ENCODE results near the gene DNAI1. TPM values are rescaled to one million over a fixed set of nuclear protein-coding genes. Genes with fewer than 3 reads are reported as not detected.

The DNAI1 gene
- polyA plus RNA-seq, 3 donors, result 1.4 to 4.0 (median 2.1) TPM

DNA sequence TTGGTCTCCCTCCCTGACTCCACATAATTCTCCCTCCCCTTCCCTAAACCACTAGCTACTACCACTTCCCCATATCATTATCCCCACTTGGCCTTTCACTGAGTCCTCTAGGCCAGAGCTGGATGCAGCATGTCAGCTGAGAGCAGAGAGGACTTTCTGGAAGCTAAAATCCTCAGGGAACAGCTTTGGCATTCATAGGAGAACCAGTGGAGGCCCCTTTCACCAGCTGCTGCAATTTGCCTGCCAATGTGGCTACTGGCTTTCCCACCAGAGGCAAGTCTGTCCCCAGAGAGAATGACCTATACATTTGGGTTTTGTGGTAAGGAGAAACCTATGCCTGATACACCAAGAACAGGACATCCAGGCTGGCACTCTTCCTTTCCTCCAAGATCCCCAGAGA lies 14.6 kb upstream of the DNAI1 start:
- DNase-seq (ENCODE audit: extremely low read depth in 1 of 11, low read depth in 9 of 11, low spot score in 4 of 11), result no peak

DNA sequence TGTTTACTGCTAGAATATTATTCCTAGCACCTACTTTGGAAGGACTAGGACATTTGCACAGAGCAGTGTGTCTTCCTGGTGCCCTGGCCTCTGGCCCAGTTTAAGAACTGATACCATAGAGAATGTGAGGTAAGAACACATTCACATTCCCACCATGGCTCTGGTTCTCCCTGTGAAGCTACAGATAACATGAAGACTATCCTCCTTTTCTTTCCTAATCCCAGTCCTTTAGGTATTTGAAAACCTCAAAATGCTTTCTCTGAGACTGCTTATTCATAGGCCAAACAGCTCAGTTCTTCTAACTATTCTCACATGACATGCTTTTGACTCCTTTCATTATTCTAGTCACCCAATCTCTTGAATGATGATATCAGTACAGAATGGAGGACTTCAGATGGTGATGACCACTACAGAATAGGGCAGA lies 12.1 kb upstream of the DNAI1 start:
- no peak for DNase-seq (ENCODE audit: extremely low read depth in 1 of 11, low read depth in 9 of 11, low spot score in 4 of 11)

DNA sequence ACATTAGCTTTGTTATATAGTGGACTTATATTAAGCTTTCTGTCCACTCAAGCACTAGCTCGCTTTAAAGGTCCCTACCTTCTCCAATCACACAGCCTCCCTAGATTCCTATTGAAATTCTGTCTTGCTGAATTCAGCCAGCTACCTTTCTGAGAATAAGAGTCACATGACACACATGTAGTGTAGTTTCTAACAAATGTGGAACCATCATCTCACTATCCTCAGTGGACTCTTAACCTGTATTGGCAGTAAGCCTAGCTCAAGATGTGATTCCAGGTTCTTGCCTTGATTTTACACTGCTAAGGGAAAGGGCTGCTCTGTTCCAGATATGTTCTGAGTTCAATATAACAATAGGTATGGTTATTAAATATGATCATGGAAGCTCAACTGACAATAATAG lies 11.7 kb upstream of the DNAI1 start:
- no peak for DNase-seq (ENCODE audit: extremely low read depth in 1 of 11, low read depth in 9 of 11, low spot score in 4 of 11)

DNA sequence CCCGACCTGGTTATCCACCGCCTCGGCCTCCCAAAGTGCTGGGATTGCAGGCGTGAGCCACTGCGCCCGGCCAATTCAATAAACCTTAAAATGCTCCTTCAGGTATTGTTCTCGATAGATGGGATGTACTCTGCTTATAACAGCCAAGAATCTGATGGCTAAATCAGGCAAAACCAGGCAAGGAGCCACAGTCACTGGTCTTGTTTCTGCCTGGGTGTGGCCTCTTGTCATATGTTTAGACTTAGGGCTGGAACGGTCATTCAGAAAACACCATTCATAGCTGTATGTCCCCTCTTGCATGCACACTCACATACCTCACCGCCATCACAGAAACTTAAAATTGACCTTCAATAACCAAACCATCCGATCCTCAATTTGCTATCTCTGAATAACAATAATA lies 8.0 kb upstream of the DNAI1 start:
- DNase-seq (ENCODE audit: extremely low read depth in 1 of 11, low read depth in 9 of 11, low spot score in 4 of 11), result no peak

DNA sequence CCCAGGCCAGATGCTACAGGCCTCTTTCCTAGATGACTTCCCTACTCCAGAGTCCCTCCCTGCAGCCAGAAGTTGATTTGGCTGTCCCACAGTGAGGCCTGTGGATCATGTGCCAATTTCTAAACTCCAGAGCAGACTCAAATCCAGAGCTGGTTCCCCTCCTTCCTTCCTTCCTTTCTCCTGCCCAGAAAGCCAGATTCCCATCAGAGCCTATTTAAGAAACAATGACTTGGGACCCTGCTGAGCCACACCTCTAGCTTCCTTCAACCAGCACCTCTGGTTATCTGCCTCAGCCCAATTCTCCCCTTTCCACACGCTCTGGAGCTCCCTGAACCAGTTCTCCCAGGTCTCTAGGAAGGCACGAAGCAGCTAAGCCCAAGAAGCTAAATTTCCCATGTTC lies 7.5 kb upstream of the DNAI1 start:
- no peak for DNase-seq (ENCODE audit: extremely low read depth in 1 of 11, low read depth in 9 of 11, low spot score in 4 of 11)

DNA sequence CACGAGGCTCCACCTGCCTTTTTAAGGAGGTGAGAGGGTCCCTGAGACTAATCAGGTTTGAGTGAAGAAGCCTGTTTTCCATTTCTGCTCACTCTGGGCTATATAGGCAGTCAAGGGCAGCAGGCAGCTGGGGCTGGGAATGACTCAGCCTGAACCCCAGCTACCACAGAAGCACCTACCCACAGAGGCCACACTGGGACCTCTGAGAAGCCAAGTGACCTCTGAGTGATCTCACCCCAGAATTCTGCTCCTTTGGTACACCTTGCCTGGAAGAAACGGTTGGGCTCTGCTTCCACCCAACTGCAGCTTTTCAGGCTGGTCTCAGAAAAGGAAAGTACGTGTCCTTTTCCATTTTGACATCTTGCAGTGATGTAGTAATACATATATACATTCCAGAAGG lies 7.1 kb upstream of the DNAI1 start:
- no peak for DNase-seq (ENCODE audit: extremely low read depth in 1 of 11, low read depth in 9 of 11, low spot score in 4 of 11)

DNA sequence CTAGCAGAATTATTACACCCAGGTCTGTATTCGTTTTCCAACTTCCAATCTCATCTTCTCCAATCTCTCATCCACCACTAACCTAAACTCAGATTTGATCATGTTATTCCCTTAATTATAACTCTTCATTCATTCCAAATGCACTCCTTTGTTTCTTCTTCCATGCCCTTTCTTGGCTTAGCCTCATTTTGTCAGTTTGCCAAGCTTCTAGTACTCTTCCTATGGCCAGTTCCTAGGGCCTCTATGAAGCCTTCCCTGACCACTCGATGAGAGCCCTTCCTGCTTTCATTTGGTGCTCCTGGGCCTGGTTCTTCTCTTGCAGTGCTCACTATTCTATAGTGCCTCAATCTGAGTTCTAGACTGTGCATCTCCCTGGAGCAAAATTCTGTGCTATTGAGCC lies 6.0 kb upstream of the DNAI1 start:
- DNase-seq (ENCODE audit: extremely low read depth in 1 of 11, low read depth in 9 of 11, low spot score in 4 of 11), result no peak

DNA sequence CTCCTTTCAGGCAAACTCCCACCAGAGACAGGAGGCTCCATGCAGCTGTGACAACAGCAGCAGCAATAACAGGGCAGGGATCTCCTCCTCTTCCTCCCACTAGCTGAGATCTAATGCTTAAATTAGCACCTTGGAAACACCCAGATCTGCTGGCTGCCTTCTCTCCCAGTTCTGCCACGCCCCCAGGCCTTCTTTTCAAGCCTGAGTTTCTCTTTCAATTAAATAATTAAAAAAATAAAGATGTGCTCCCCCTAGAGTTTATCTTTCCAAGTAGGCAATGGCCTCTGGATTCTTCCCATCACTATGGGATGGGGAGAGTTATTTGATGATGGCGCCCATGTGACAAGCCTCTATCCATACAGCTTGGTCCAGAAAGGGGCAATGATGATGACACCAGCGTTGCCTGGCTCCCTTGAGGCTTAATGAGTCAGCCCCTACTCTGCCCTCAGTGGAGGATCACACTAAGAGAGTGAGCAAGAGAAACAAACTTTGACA lies 4.0 kb upstream of the DNAI1 start:
- no peak for DNase-seq (ENCODE audit: extremely low read depth in 1 of 11, low read depth in 9 of 11, low spot score in 4 of 11)

DNA sequence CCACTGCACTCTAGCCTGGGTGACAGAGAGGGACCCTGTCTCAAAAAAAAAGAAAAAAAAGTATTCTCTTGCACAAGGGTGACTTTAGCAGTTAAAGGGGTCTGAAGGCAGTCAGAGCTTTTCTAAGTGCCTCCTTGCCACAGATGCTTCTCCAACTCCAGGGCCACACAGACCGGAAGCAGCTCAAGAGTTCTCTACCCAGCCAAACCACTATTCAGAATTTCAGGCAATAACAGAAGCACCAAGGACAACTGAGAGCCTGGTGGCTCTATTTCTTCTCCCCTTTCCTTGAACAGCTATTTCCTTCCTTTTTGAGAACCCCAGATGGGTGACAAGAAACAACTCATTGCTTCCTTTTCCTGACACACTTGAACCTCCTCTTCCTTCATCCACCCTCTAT lies 2.5 kb upstream of the DNAI1 start:
- DNase-seq (ENCODE audit: extremely low read depth in 1 of 11, low read depth in 9 of 11, low spot score in 4 of 11), result no peak

DNA sequence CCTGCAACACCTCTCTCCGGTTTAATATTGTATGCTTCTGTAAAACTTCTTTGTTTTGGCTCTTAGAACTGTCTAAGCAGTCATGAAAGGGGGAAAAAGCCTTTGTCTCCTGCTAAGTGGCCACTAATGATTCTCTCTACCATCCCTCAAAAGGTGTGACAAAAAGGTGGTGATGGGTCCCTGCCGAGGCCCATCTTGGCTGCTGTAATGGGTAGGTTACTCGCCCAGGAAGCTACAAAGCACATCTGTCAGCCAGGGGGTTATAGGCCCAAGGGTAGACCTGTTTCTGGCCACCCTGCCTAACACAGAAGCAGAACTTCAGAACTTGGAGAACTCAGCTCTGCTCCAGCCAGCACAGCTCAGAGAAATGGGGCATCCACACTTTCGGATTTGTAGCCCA lies 1.9 kb upstream of the DNAI1 start:
- no peak for DNase-seq (ENCODE audit: extremely low read depth in 1 of 11, low read depth in 9 of 11, low spot score in 4 of 11)

DNA sequence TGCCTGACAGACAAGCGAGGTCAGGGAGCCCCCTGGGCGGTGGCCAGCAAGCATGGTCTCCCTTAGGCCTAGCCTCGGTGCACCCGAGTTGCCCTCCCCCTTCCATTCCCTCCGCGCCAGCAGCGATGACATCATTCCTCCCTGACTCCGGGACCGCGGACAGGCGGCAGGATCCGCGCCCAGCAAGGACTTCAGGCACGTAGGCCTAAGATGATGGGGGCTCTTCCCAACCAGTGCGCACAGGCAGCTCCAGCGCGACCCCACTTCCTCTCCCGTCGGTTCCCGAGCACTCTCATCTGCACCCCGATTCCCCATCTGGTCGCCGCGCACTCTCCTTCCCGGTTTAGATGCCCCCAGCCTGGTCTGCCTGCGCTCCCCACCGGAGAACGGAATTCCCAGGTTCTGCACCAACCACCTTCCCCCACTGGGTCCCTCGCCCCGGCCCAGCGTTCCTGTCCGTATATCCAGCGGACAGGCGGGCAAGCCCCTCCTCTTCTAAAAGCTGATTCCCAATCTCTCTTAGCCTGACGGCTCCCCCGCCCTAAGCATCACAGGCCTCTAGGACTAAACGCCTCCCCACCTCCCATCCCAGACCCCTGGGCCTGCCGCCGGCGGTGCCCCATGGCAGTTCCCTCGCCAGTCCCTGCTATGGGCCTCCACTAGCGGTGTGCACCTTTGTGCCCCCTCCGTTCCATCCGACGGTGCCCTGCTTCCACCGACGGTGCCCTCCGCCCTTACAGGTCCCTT lies 1.2 kb upstream of the DNAI1 start:
- DNase-seq (ENCODE audit: extremely low read depth in 1 of 11, low read depth in 9 of 11, low spot score in 4 of 11), result peak in 6 of 11 donors; percentile 31 to 50 (median 46)

DNA sequence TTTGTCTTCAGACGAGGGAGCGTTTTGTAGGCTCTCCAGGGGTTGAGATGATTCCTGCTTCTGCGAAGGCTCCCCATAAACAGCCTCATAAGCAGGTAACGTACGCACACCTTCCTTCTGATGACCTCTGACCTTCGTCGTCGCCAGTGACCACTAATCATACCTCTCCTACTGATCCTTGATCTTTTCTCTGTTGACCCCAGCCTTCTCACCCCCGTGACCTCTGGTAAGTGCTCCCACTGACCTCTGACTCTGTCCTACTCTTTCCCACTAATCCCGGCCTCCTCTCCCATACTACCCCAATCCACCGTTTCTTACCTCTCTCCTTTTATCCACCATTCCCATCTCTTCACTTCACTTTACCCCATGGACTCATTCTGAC lies 345 bp downstream of the DNAI1 start:
- DNase-seq (ENCODE audit: extremely low read depth in 1 of 11, low read depth in 9 of 11, low spot score in 4 of 11), result no peak

DNA sequence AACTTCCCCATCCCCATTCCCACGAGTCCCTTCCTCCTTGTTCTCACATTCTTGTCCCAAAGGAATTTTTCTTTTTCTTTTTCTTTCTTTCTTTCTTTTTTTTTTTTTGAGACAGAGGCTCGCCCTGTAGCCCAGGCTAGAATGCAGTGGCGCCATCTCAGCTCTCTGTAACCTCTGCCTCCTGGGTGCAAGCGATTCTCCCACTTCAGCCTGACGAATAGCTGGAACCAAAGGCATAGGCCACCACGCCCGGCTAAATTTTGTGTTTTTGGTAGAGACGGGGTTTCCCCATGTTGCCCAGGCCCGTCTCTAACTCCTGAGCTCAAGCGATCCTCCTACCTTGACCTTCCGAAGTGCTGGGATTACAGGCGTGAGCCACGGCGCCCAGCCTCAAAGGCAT lies 751 bp downstream of the DNAI1 start:
- DNase-seq (ENCODE audit: extremely low read depth in 1 of 11, low read depth in 9 of 11, low spot score in 4 of 11), result no peak

DNA sequence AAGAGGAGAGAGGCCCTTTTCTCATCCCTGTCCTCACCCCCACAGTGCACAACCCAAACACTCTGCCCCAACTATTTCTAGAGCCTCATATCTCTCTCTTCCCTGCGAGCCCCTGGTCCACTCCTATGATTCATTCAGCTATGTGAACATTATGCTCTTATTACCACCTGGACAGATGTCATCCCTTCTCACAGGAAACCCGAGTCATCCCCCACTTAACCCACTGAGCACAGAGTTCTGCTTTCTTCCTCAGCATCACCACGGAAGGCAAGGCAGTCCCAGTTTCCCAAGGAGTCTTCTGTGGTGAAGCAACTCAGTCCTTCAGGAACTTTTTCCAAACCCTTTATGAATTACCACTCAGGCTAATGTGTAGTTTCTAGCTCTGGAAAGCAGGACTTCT lies 1.3 kb downstream of the DNAI1 start:
- DNase-seq (ENCODE audit: extremely low read depth in 1 of 11, low read depth in 9 of 11, low spot score in 4 of 11), result no peak

DNA sequence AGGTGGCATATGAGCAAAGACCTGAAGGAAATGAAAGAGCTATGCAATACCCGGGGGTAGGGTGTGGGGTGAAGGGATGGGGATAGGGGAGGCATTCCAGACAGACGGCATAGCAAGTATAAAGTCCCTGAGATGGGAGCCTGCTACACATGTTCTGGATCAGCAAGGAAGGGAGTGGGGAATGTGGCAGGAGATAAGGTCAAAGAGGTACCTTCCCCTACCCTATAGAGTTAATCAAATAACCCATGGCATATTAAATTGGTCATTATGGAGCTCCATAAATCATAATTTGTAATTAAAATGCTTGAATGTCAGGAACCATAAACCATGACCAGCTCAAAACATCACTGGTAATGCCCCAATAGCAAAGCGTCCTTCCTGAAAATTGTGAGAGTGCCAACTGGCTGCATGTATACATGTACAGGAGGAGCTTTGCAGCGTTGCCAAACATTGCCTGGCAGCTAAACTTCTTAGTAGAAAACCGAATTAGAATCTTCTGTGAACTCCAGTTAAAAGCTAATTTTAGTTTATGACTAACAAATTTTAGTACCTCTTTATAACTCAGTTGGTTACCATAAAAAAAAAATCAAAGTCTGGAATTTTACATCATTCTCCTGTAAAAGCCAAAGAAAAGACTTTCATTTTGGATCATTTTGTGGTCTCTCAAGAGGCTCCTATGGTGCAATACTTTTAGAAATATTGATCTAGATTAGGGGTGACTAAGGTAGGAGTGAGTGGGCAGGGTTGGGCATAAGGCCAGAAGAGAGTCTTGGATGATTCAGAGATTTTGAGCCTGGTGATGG lies 4.7 kb downstream of the DNAI1 start:
- no peak for DNase-seq (ENCODE audit: extremely low read depth in 1 of 11, low read depth in 9 of 11, low spot score in 4 of 11)

DNA sequence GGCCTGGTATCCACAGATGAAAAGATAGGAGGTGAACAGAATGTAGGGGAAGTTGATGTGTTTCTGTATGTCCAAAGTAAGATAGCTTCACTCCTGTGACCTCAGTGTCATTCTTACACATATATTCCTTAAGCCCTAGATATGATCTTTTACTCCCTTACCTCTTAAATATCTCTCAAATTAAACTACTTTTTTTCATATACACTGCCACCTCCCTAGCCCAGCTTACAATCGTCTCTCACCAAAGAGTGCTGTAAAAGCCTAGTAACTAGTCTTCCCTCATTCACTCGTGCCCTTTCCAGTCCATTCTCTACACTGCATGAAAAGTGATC lies 5.3 kb downstream of the DNAI1 start:
- no peak for DNase-seq (ENCODE audit: extremely low read depth in 1 of 11, low read depth in 9 of 11, low spot score in 4 of 11)

DNA sequence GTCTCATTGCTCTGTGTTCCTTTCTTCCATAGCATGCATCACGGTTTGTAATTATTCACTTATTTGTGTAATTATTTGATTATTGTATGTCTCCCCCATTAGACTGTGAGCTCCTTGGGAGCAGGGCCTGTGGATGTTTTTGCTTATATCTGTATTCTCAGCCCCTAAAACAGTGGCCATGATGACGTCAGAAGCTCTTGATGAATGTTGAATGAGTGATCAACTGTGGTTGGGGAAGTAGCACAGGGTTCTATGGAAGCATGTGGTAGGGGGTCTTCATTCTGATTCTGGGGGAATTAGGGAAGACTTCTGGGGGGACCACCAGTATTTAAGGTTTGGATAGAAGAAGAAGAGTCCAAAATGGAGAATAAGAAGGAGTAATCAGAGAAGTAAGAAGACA lies 6.0 kb downstream of the DNAI1 start:
- no peak for DNase-seq (ENCODE audit: extremely low read depth in 1 of 11, low read depth in 9 of 11, low spot score in 4 of 11)

DNA sequence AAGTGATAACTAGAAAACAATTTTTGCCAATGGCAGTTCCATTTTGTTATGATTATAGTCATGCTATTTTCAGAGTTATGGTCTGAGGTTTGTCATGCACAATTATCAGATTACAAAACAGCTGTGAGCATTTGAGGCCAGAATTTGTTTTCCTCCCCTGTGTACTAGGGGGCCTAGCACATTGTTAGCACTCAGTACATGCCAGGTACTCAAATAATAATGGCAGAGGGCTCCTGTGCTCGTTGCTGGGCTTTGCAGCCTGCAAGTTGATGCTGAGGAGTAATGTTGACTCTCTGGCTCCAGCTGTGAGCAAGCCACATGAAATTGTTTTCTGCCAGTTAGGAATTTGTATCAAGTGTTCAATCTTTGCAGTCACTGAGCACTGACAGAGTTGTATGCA lies 6.9 kb downstream of the DNAI1 start:
- no peak for DNase-seq (ENCODE audit: extremely low read depth in 1 of 11, low read depth in 9 of 11, low spot score in 4 of 11)

DNA sequence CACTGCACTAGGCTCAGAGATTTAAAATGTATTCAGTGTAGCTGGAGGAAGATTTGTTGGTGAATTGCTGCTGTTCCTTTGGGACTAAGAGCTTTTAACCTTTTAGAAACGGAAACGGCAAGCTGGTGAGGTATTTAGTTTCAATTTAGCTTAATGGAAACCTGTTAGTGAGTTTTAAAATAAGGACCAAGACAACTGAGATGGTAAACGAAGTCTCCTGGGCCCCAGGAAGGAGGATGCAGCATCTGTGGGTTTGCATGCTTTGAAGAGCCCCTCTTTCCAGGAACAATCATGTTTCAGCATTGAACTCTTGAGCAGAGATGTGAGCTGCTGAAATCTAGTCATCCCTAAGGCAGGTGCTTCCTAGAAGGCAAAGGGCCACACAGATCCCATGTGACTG lies 16.5 kb downstream of the DNAI1 start:
- no peak for DNase-seq (ENCODE audit: extremely low read depth in 1 of 11, low read depth in 9 of 11, low spot score in 4 of 11)

DNA sequence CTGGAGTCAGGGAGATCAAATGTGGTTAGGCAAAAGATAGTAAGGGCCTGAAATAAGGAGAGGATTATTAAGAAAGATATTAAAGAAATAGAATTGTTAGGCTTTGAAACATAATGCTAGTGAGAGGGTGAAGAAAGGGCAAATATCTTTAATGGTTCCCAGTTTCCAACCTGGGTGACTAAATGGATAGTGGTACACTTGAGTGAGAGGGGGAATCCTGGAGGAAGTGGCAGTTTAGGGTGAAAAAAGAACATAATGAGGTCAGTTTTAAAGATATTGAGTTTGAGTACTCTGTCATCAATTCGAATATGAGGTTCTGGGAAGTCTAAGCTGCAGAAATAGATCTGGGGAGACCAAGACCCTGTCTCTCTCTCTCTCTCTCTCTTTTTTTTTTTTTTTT lies 18.9 kb downstream of the DNAI1 start:
- DNase-seq (ENCODE audit: extremely low read depth in 1 of 11, low read depth in 9 of 11, low spot score in 4 of 11), result no peak

DNA sequence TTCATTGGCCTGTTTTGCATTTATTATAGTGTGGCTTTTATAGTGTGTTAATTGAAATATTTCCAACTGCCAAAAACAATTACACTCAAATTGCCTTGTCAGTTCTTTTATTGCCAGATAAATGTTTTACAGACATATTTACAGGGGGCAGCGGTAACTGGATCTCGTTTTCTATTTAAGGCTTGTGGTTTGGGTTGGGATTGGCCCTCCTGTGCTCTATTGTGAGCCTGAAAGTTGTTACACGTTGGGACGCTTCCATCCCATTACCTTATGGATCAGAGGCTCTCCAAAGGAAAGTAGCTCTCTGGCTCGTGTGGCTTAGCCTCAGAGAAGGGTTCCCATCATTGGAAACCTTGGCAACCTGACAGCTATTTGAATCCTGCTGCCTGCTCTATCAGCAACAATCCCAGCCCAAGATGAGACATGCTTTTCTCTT lies 20.8 kb downstream of the DNAI1 start:
- DNase-seq (ENCODE audit: extremely low read depth in 1 of 11, low read depth in 9 of 11, low spot score in 4 of 11), result no peak

Measured in renal cortex interstitium (tissue), 11 donors.